HFFc6 (cell line): ENCODE results near the gene MARK1. TPM values are rescaled to one million over a fixed set of nuclear protein-coding genes. Genes with fewer than 3 reads are reported as not detected.

ENCODE experiments used
- DNase-seq: peaks from one replicate; pipeline ENCODE4 v3.0.0-alpha.2; 2018
- H3K27ac Mint-ChIP-seq: 2 replicates; pipeline ENCODE4 v1.8.0; 2020; ENCODE audit warnings: mild to moderate bottlenecking, mixed read lengths
- H3K27me3 Mint-ChIP-seq: 2 replicates; pipeline ENCODE4 v1.8.0; 2021; ENCODE audit warnings: mild to moderate bottlenecking, moderate library complexity, mixed read lengths; ENCODE audit not compliant: insufficient read depth
- H3K36me3 Mint-ChIP-seq: 2 replicates; pipeline ENCODE4 v1.8.0; 2021; ENCODE audit warnings: low read depth, mixed read lengths
- H3K4me1 Mint-ChIP-seq: 2 replicates; pipeline ENCODE4 v1.8.0; 2020; ENCODE audit warnings: low read depth, mixed read lengths
- H3K4me3 Mint-ChIP-seq: 2 replicates; pipeline ENCODE4 v1.8.0; 2020; ENCODE audit warnings: mild to moderate bottlenecking, moderate library complexity, mixed read lengths
- H3K9me3 Mint-ChIP-seq: 2 replicates; pipeline ENCODE4 v1.8.0; 2020; ENCODE audit warnings: mild to moderate bottlenecking, mixed read lengths
- total RNA-seq, 6 experiments: library from RNA; stranded (reverse); fragmentation: NEBNext Ultra II Directional; extraction: Animal tissue kit (Norgen Biotek cat#: 25700); gene quantifications; 2 replicates in 1 of 6; 3 replicates in 5 of 6; pipeline ENCODE4 v1.2.3, GENCODE V29; 2021
- TF ChIP-seq, protein P1 (sequence below): fragments of 200-600 bp; sonication (generic); IDR thresholded peaks from 2 replicates; pipeline ENCODE4 v1.5.0; 2021; ENCODE audit warnings: antibody characterized with exemption, mild to moderate bottlenecking

Gene MARK1
- total RNA-seq, 6 experiments from 2014 or later, result not detected

- DNase-seq, result peak; percentile 6
- Mint-ChIP-seq H3K9me3 (no peaks in the 10 kb centered on the region; the same call in none of the 2 replicates), H3K4me3 (no peak overlapping the region), H3K27me3 (peaks cover 1% of the 10 kb centered on the region; the same call in 1 of the 2 replicates), H3K27ac (no peak overlapping the region), H3K36me3 (no peaks in the 10 kb centered on the region), H3K4me1 (no peaks in the 10 kb centered on the region)
- TF ChIP-seq, protein P1, sequence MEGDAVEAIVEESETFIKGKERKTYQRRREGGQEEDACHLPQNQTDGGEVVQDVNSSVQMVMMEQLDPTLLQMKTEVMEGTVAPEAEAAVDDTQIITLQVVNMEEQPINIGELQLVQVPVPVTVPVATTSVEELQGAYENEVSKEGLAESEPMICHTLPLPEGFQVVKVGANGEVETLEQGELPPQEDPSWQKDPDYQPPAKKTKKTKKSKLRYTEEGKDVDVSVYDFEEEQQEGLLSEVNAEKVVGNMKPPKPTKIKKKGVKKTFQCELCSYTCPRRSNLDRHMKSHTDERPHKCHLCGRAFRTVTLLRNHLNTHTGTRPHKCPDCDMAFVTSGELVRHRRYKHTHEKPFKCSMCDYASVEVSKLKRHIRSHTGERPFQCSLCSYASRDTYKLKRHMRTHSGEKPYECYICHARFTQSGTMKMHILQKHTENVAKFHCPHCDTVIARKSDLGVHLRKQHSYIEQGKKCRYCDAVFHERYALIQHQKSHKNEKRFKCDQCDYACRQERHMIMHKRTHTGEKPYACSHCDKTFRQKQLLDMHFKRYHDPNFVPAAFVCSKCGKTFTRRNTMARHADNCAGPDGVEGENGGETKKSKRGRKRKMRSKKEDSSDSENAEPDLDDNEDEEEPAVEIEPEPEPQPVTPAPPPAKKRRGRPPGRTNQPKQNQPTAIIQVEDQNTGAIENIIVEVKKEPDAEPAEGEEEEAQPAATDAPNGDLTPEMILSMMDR, result no peak
Observed at GRCh38 chr1:220487297-220487820, 40.6 kb upstream of the MARK1 start.

- H3K4me3 Mint-ChIP-seq, result no peak overlapping the region
- DNase-seq, result no peak
- H3K9me3 Mint-ChIP-seq, result peaks cover 12% of the 10 kb centered on the region; the same call in 1 of the 2 replicates
- H3K36me3 Mint-ChIP-seq, result no peaks in the 10 kb centered on the region
- H3K27ac Mint-ChIP-seq, result no peak overlapping the region
- H3K4me1 Mint-ChIP-seq, result no peaks in the 10 kb centered on the region
- TF ChIP-seq, protein P1, result no peak
- 0 out of 2 replicates have a peak, but pooled peaks cover 1% of the 10 kb centered on the region for H3K27me3 Mint-ChIP-seq
Observed at GRCh38 chr1:220491891-220492290, 36.0 kb upstream of the MARK1 start.

GRCh38 chr1:220497220-220497947 is 30.6 kb upstream of the MARK1 start:
- Mint-ChIP-seq H3K9me3 (peaks cover 19% of the 10 kb centered on the region; the same call in 1 of the 2 replicates), H3K27ac (no peak overlapping the region)

GRCh38 chr1:220498188-220498587 is 29.7 kb upstream of the MARK1 start:
- no peak overlapping the region for H3K27ac Mint-ChIP-seq
- H3K36me3 Mint-ChIP-seq, result no peaks in the 10 kb centered on the region

More at GRCh38 chr1:220497220-220497947, 30.6 kb upstream of the MARK1 start:
- H3K36me3 Mint-ChIP-seq, result no peaks in the 10 kb centered on the region
- DNase-seq, result no peak
- 0 out of 2 replicates have a peak, but pooled peaks cover 1% of the 10 kb centered on the region for H3K27me3 Mint-ChIP-seq
- H3K4me1 Mint-ChIP-seq, result no peaks in the 10 kb centered on the region
- no peak overlapping the region for H3K4me3 Mint-ChIP-seq
- TF ChIP-seq, protein P1, result no peak

DNA sequence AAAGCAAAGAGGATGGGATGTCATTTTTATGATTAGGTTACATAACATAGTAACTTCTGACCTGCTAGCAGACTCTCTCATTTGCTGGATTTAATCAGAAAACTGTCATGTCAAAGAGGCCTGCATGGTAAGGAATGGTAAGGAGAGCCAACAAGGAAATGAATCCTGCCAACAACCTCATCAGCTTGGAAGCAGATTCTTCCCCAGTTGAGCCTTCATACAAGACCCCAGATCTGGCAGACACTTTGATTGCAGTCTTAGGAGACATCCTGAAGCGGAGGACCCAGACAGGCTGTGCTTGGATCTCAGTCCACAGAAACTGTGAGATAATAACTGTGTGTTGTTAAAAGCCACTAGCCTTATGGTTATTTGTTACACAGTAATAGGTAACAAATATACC is 27.6 kb upstream of the MARK1 start:
- H3K36me3 Mint-ChIP-seq, result no peaks in the 10 kb centered on the region
- H3K9me3 Mint-ChIP-seq, result peaks cover 7% of the 10 kb centered on the region; the same call in 1 of the 2 replicates
- H3K4me1 Mint-ChIP-seq, result no peaks in the 10 kb centered on the region
- TF ChIP-seq, protein P1, result no peak
- H3K4me3 Mint-ChIP-seq, result no peak overlapping the region
- no peak overlapping the region for H3K27ac Mint-ChIP-seq
- H3K27me3 Mint-ChIP-seq, result no peaks in the 10 kb centered on the region
- DNase-seq, result no peak

More at GRCh38 chr1:220498188-220498587, 29.7 kb upstream of the MARK1 start:
- H3K9me3 Mint-ChIP-seq, result peaks cover 19% of the 10 kb centered on the region; the same call in 1 of the 2 replicates
- 0 out of 2 replicates have a peak, but pooled peaks cover 1% of the 10 kb centered on the region for H3K27me3 Mint-ChIP-seq
- H3K4me3 Mint-ChIP-seq, result no peak overlapping the region
- DNase-seq, result peak; percentile 6
- TF ChIP-seq, protein P1, result no peak
- H3K4me1 Mint-ChIP-seq, result no peaks in the 10 kb centered on the region
